GM06990 (cell line): ENCODE measurements around the gene MAPK12.

Source experiments
- DNase-seq: peaks from one replicate; pipeline ENCODE4 v3.0.0-alpha.2; 2011; ENCODE audit not compliant: insufficient read length; ENCODE audit errors: extremely low read depth
- H3K27me3 ChIP-seq: replicated peaks from 2 replicates; pipeline ENCODE4 v1.6.0; 2011; ENCODE audit warnings: low read length; ENCODE audit not compliant: control insufficient read depth, insufficient read depth
- H3K36me3 ChIP-seq: 2 replicates; pipeline ENCODE4 v1.5.1; 2011; ENCODE audit warnings: low read length; ENCODE audit not compliant: control insufficient read depth, insufficient read depth
- H3K4me3 ChIP-seq: replicated peaks from 2 replicates; pipeline ENCODE4 v1.5.1; 2011; ENCODE audit warnings: low read depth, mild to moderate bottlenecking, control low read depth, low read length
- TF ChIP-seq, protein P1 (sequence below): IDR thresholded peaks from 2 replicates; pipeline ENCODE4 v1.5.1; 2011; ENCODE audit warnings: low read length, control low read depth, mild to moderate bottlenecking, inconsistent platforms; ENCODE audit not compliant: insufficient read depth, poor library complexity, severe bottlenecking

The MAPK12 gene

DNA sequence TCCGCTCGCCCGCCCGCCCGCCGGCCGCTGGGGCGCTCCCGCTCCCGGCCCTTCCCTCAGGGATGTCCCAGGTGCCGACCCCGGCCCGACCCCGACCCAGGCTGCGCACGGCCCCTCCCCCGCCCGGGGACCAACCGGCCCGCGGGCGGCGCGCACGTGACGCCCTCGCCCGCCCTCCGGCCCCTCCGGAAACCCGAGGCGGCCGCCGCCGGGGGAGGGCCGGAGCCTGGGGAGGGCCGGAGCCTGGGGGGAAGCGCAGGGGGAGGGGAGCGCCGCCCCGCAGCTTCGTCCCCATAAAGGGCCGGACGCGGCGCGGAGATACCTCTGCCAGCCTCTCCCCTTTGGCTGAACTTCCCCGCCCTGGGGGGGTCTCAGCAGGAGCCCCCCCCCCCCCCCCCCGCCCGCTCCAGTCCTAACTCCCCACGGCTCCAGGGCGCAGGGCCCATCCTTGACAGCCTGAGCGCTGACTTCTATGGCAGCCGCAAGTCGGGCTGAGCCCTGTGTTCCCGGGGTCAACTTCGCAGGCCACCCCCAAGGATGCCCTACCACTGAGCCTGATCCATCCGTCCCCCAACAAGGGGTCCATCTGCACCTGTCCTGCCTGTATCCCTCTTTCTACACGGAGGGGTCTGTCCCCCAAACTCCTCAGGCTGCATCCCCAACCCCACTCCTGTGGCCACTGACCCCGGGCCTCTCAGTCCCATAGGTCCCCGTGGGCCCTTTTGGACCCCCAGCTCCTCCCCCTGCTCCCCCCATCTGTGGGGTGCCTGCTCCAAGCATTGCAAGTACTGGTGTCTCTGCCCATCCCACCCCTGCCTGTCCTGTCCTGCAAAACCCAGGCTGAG lies at the start of gene MAPK12:
Gene MAPK12, minus strand, starts transcription at position 69 of the 845 bp plus-strand sequence. CDS start 174 bp downstream, outside the sequence.
- peak; percentile 69 for DNase-seq
- Histone ChIP-seq H3K27me3 (no peaks in the 10 kb centered on the region), H3K4me3 (peak within 1 kb of the TSS; percentile 76)

DNA sequence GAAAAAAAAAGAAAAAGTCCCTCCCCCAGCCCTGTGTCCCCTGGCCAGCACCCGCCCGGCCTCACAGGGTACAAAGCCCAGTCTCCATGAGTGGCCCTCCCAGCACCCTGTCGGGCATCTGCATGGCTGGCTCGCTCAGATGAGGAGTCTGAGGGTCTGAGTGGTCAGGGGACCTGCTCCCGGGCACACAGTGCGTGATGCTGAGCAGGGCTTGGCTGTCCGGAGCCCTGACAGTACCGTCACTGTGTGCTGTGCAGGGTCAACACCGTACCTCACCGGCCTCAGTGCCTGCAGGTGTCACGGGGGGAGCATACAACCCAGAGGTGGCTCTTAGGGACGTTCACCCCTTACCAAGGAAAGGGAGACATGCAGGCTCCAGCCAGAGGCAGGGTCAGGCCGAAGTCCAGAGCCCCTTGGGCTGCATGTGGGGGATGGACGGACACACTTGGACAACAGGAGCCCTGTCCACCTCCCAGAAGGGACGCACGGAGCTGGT lies 49.5 kb upstream of the MAPK12 start:
- DNase-seq = peak; percentile 3
- Histone ChIP-seq H3K27me3 (no peaks in the 10 kb centered on the region), H3K4me3 (no peak overlapping the region), H3K36me3 (peaks cover 2% of the 10 kb centered on the region)
- TF ChIP-seq, protein P1, sequence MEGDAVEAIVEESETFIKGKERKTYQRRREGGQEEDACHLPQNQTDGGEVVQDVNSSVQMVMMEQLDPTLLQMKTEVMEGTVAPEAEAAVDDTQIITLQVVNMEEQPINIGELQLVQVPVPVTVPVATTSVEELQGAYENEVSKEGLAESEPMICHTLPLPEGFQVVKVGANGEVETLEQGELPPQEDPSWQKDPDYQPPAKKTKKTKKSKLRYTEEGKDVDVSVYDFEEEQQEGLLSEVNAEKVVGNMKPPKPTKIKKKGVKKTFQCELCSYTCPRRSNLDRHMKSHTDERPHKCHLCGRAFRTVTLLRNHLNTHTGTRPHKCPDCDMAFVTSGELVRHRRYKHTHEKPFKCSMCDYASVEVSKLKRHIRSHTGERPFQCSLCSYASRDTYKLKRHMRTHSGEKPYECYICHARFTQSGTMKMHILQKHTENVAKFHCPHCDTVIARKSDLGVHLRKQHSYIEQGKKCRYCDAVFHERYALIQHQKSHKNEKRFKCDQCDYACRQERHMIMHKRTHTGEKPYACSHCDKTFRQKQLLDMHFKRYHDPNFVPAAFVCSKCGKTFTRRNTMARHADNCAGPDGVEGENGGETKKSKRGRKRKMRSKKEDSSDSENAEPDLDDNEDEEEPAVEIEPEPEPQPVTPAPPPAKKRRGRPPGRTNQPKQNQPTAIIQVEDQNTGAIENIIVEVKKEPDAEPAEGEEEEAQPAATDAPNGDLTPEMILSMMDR = no peak

More for the DNA sequence above, at the start of gene MAPK12:
- TF ChIP-seq, protein P1 = no peak
- no peaks in the 10 kb centered on the region; the same call in none of the 2 replicates for H3K36me3 ChIP-seq

DNA sequence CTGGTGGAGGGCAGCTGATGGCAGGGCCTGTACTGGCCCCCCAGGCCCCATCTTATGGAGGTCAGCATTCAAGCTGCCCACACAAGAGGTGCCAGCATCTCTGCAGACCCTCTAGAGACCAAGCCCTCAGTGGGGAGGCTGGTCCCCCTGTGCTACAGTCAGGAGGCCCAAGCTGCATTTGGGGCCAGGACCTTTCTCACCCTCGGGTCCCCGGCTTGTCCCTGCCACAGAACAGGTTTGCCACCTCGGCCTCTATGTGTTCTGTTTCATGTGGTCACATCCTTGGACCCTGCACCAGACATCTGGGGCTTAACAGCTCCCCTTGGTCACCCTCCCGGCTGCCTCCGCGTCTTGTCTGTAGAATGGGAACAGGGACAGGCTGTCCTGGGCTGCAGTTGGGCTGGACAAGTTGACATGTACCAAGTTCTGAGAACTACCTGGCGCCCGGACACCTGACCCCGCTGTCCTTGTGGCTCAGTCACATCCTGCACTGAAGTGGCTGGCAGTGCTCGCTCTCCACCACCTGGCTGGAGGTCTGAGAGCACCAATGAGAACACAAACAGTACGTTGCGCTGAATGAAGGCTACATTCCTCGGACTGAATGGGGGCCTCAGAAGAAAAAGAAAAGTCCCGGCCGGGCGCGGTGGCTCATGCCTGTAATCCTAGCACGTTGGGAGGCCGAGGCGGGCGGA lies 48.7 kb upstream of the MAPK12 start:
- peaks cover 2% of the 10 kb centered on the region for H3K36me3 ChIP-seq
- TF ChIP-seq, protein P1 = no peak
- H3K4me3 ChIP-seq = no peak overlapping the region
- no peaks in the 10 kb centered on the region for H3K27me3 ChIP-seq
- peak; percentile 14 for DNase-seq

DNA sequence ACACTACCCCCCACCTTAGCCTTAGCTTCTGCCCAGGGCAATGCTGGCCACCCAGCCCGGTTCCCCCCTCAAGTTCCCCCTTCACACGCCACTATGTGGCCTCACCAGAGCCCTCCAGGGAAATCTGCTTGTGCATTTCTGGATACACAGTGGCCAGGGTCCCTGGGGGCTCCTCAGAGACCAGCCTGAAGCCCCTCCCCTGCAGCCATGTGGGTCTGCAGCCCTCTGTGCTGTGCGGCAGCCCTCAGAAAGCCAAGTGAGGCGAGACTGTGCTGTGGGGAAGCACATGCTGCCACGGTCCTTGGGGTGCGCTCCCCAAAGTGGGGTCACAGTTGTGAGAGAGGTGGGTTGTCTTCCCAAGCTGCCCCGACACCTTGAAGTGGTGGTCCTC lies 48.1 kb upstream of the MAPK12 start:
- peak; percentile 8 for DNase-seq
- Histone ChIP-seq H3K36me3 (peaks cover 2% of the 10 kb centered on the region), H3K27me3 (no peaks in the 10 kb centered on the region), H3K4me3 (no peak overlapping the region)
- TF ChIP-seq, protein P1 = no peak

DNA sequence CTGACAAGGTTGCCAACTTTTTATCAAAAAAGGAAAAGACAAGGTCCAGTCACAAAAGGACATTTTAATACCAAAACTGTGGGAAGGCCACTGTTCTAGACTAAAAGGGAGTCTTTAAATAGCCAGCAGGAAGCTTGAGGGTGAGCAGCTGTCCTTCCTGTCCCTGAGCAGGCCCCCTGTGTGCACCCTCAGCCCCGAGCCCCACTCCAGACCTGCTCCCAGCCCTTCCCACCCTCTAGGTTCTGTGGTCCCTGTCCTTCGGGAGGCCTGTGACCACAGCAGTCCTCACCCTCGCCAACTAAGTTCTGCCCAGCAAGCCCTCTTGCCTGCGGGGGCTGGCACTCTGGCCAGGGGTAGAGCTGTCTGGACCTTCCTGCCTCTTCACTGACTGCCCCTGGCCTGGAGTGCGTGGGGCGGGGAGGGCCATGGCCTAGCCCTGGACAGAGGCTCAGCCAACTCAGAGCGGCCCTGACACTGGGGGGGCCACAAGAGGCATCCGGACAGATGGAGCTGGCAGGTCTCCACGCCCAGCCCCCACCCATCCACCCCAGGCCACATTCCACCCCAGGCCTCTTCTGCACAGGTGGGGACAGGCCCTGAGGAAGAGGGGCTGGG lies 47.6 kb upstream of the MAPK12 start:
- Histone ChIP-seq H3K36me3 (peaks cover 2% of the 10 kb centered on the region), H3K27me3 (no peaks in the 10 kb centered on the region), H3K4me3 (no peak overlapping the region)
- DNase-seq = peak; percentile 18
- TF ChIP-seq, protein P1 = no peak
